ENCODE measurements around the gene DMPK. TPM values are rescaled to one million over a fixed set of nuclear protein-coding genes. Genes with fewer than 3 reads are reported as not detected.

The DMPK gene
- total RNA-seq, 2 experiments from 2014 or later, result 7.3 to 8.6 TPM

- Mint-ChIP-seq H3K4me3 (no peak overlapping the region), H3K36me3 (peaks cover 4% of the 10 kb centered on the region)
Measured at GRCh38 chr19:45819769-45820168, 37.5 kb upstream of the DMPK start.

GRCh38 chr19:45817725-45818301 lies 35.5 kb upstream of the DMPK start:
- H3K27ac Mint-ChIP-seq, result no peak overlapping the region
- H3K4me1 Mint-ChIP-seq, result peaks cover 2% of the 10 kb centered on the region
- no peaks in the 10 kb centered on the region for H3K9me3 Mint-ChIP-seq
- peaks cover 2% of the 10 kb centered on the region for H3K36me3 Mint-ChIP-seq
- no peak overlapping the region for H3K4me3 Mint-ChIP-seq
- no peak for DNase-seq
- peaks cover 25% of the 10 kb centered on the region for H3K27me3 Mint-ChIP-seq

More at GRCh38 chr19:45819769-45820168, 37.5 kb upstream of the DMPK start:
- H3K9me3 Mint-ChIP-seq, result no peaks in the 10 kb centered on the region
- DNase-seq, result no peak
- H3K4me1 Mint-ChIP-seq, result peaks cover 2% of the 10 kb centered on the region
- H3K27ac Mint-ChIP-seq, result no peak overlapping the region
- peaks cover 6% of the 10 kb centered on the region for H3K27me3 Mint-ChIP-seq

- Mint-ChIP-seq H3K36me3 (peaks cover 2% of the 10 kb centered on the region), H3K9me3 (no peaks in the 10 kb centered on the region), H3K27me3 (peaks cover 31% of the 10 kb centered on the region), H3K27ac (no peak overlapping the region), H3K4me3 (no peak overlapping the region), H3K4me1 (peaks cover 2% of the 10 kb centered on the region)
- peak; percentile 95 for DNase-seq
Measured at GRCh38 chr19:45817010-45817724, 34.9 kb upstream of the DMPK start.

- no peak for DNase-seq
- H3K36me3 Mint-ChIP-seq, result peaks cover 2% of the 10 kb centered on the region
- H3K27ac Mint-ChIP-seq, result no peak overlapping the region
- H3K4me1 Mint-ChIP-seq, result peaks cover 2% of the 10 kb centered on the region
- H3K27me3 Mint-ChIP-seq, result peaks cover 33% of the 10 kb centered on the region
- no peaks in the 10 kb centered on the region for H3K9me3 Mint-ChIP-seq
- H3K4me3 Mint-ChIP-seq, result no peak overlapping the region
Measured at GRCh38 chr19:45816236-45817009, 34.1 kb upstream of the DMPK start.

GRCh38 chr19:45815481-45816216 lies 33.4 kb upstream of the DMPK start:
- Mint-ChIP-seq H3K27ac (no peak overlapping the region), H3K27me3 (peaks cover 36% of the 10 kb centered on the region), H3K9me3 (no peaks in the 10 kb centered on the region), H3K4me3 (no peak overlapping the region), H3K4me1 (peaks cover 2% of the 10 kb centered on the region), H3K36me3 (peaks cover 2% of the 10 kb centered on the region)
- DNase-seq, result no peak

- H3K27me3 Mint-ChIP-seq, result peaks cover 36% of the 10 kb centered on the region
- no peaks in the 10 kb centered on the region for H3K9me3 Mint-ChIP-seq
- H3K36me3 Mint-ChIP-seq, result peaks cover 2% of the 10 kb centered on the region
- no peak within 1 kb of the TSS for H3K4me3 Mint-ChIP-seq
- no peak for DNase-seq
- peak within 1 kb of the TSS; percentile 28 for H3K27ac Mint-ChIP-seq
- peaks cover 5% of the 10 kb centered on the region for H3K4me1 Mint-ChIP-seq
Measured at GRCh38 chr19:45814851-45815480, 32.7 kb upstream of the DMPK start, which contains the start of gene RSPH6A. Gene RSPH6A, minus strand, starts transcription at chr19:45815308. Its CDS starts 132 bp downstream, at chr19:45815176.

GRCh38 chr19:45814166-45814780 lies 32.0 kb upstream of the DMPK start:
- Mint-ChIP-seq H3K36me3 (peaks cover 2% of the 10 kb centered on the region), H3K27ac (peak overlapping the region; percentile 28), H3K27me3 (peaks cover 36% of the 10 kb centered on the region), H3K9me3 (no peaks in the 10 kb centered on the region), H3K4me3 (no peak overlapping the region), H3K4me1 (peaks cover 11% of the 10 kb centered on the region)
- DNase-seq, result no peak

GRCh38 chr19:45812297-45812696 lies 30.0 kb upstream of the DMPK start:
- Mint-ChIP-seq H3K36me3 (peaks cover 2% of the 10 kb centered on the region), H3K4me3 (no peak overlapping the region), H3K27ac (no peak overlapping the region), H3K4me1 (peaks cover 11% of the 10 kb centered on the region), H3K27me3 (peaks cover 36% of the 10 kb centered on the region), H3K9me3 (no peaks in the 10 kb centered on the region)
- DNase-seq, result no peak

GRCh38 chr19:45809643-45810159 lies 27.4 kb upstream of the DMPK start:
- Mint-ChIP-seq H3K36me3 (peaks cover 2% of the 10 kb centered on the region), H3K27ac (no peak overlapping the region), H3K4me3 (no peak overlapping the region), H3K4me1 (peaks cover 11% of the 10 kb centered on the region), H3K27me3 (peaks cover 34% of the 10 kb centered on the region), H3K9me3 (no peaks in the 10 kb centered on the region)
- no peak for DNase-seq

GRCh38 chr19:45805719-45806118 lies 23.4 kb upstream of the DMPK start:
- Mint-ChIP-seq H3K36me3 (no peaks in the 10 kb centered on the region), H3K4me3 (no peak overlapping the region), H3K9me3 (no peaks in the 10 kb centered on the region), H3K27ac (no peak overlapping the region), H3K4me1 (peaks cover 11% of the 10 kb centered on the region), H3K27me3 (peaks cover 17% of the 10 kb centered on the region)
- no peak for DNase-seq

GRCh38 chr19:45804959-45805230 lies 22.6 kb upstream of the DMPK start:
- no peaks in the 10 kb centered on the region for H3K36me3 Mint-ChIP-seq
- peaks cover 20% of the 10 kb centered on the region for H3K27me3 Mint-ChIP-seq
- no peak overlapping the region for H3K27ac Mint-ChIP-seq
- no peak for DNase-seq
- no peak overlapping the region for H3K4me3 Mint-ChIP-seq
- peaks cover 6% of the 10 kb centered on the region for H3K4me1 Mint-ChIP-seq
- H3K9me3 Mint-ChIP-seq, result no peaks in the 10 kb centered on the region

- peaks cover under 1% of the 10 kb centered on the region for H3K4me1 Mint-ChIP-seq
Measured at GRCh38 chr19:45804140-45804958, 22.1 kb upstream of the DMPK start.

GRCh38 chr19:45801603-45802175 lies 19.4 kb upstream of the DMPK start:
- DNase-seq, result no peak
- Mint-ChIP-seq H3K9me3 (no peaks in the 10 kb centered on the region), H3K36me3 (no peaks in the 10 kb centered on the region), H3K27ac (no peak overlapping the region), H3K4me3 (no peak overlapping the region), H3K4me1 (peaks cover 6% of the 10 kb centered on the region), H3K27me3 (peaks cover 48% of the 10 kb centered on the region)

More at GRCh38 chr19:45804140-45804958, 22.1 kb upstream of the DMPK start:
- DNase-seq, result no peak
- Mint-ChIP-seq H3K27me3 (peaks cover 25% of the 10 kb centered on the region), H3K4me3 (no peak overlapping the region), H3K27ac (no peak overlapping the region), H3K9me3 (no peaks in the 10 kb centered on the region), H3K36me3 (no peaks in the 10 kb centered on the region)

All from activated naive CD8-positive, alpha-beta T cell treated with anti-CD3 and anti-CD28 coated beads for 36 hours (primary cell).